ENCODE measurements around the gene NOTCH3. TPM values are rescaled to one million over a fixed set of nuclear protein-coding genes. Genes with fewer than 3 reads are reported as not detected.

The NOTCH3 gene
- total RNA-seq, 1 experiment from 2014 or later = 164 TPM

DNA sequence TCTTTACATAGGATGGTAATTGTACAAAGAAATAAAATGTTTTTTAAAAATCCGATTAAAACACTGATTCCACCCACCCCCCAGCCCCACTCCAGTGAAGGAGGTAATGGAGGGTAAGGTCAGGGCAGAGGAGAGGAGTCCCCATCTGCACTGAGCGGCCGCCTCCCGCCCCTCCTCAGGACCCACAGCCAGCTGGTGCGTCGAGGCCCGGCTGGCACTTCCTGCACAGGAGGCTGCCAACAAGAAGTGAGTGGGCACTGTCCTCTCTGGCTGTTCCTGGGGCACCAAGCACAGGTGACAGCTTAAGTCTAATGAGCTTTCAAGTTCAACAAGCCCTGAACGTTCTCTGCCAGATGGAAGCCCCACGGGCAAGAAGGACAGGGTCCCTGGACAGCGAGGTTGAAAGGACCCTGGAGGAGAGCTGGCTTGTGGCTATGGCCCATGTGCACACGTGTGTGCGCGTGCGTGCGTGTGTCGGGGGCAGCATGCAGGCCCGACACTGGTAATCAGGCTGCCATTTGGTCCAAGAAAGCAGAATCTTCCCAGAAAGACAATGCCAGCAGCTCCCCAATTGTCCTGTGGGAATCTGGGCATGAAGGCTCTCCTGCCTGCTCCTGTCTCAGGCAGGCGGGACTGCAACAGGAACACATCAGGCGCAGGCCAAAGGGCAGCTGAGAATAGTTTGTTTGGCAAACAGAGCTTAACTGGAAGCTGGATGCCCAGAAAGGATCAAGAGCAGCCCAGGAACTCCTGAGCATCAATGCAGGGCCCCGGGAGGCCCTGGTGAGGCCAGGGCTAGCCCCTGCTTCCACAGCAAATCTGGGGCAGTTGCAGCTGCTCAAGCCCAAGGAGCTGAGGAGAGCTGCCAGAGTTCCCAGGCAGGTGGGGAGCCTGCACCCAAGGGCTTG is 46.6 kb upstream of the NOTCH3 start:
- no peaks in the 10 kb centered on the region for H3K9me3 Mint-ChIP-seq
- Histone ChIP-seq H3K79me2 (ENCODE audit: insufficient read depth, low read length) (no peaks in the 10 kb centered on the region), H3K4ac (ENCODE audit: low read depth, low read length) (no peak overlapping the region), H3K27ac (ENCODE audit: insufficient read length, low read depth, low read length) (no peak overlapping the region), H3K14ac (ENCODE audit: insufficient read depth, low read length) (no peak overlapping the region), H3T11ph (ENCODE audit: low read length) (no peak overlapping the region), H2AK5ac (ENCODE audit: insufficient read length, low read length) (no peak overlapping the region), H2AFZ (ENCODE audit: low read length) (no peak overlapping the region), H3K18ac (ENCODE audit: insufficient read length, low read depth, low read length) (no peak overlapping the region), H3K9me3 (ENCODE audit: control insufficient read depth, low read depth, low read length) (no peaks in the 10 kb centered on the region), H2BK20ac (ENCODE audit: low read depth, low read length, poor library complexity, severe bottlenecking) (no peak overlapping the region), H2BK5ac (ENCODE audit: insufficient read length, low read length) (no peak overlapping the region), H3K23me2 (ENCODE audit: insufficient read length, low read depth, low read length, poor library complexity, severe bottlenecking) (no peaks in the 10 kb centered on the region), H4K20me1 (ENCODE audit: control insufficient read depth, insufficient read depth, insufficient read length) (peaks cover 4% of the 10 kb centered on the region), H3K27me3 (ENCODE audit: insufficient read depth, low read length) (no peaks in the 10 kb centered on the region), H4K5ac (ENCODE audit: insufficient read length, low read depth, low read length) (no peak overlapping the region), H3K56ac (ENCODE audit: insufficient read length, low read depth, low read length) (no peak overlapping the region), H2BK15ac (ENCODE audit: low read depth, low read length) (no peak overlapping the region), H3K4me1 (ENCODE audit: insufficient read depth, low read length) (no peaks in the 10 kb centered on the region), H2BK12ac (ENCODE audit: insufficient read length, low read depth, low read length) (no peak overlapping the region), H4K8ac (replicated peaks; ENCODE audit: insufficient read length, low read depth, low read length) (no peak overlapping the region), H3K79me1 (ENCODE audit: insufficient read depth, low read depth, low read length, poor library complexity, severe bottlenecking) (no peaks in the 10 kb centered on the region), H2BK120ac (ENCODE audit: low read depth, low read length, poor library complexity, severe bottlenecking) (no peak overlapping the region), H3K9ac (ENCODE audit: extremely low read depth, insufficient read length, low read length) (no peak overlapping the region), H3K4me2 (ENCODE audit: insufficient read depth, insufficient read length, low read length) (no peak overlapping the region), H4K91ac (ENCODE audit: insufficient read length, low read depth, low read length) (no peak overlapping the region), H3K23ac (ENCODE audit: insufficient read length, low read depth, low read length) (no peak overlapping the region)
- TF ChIP-seq, protein P1, sequence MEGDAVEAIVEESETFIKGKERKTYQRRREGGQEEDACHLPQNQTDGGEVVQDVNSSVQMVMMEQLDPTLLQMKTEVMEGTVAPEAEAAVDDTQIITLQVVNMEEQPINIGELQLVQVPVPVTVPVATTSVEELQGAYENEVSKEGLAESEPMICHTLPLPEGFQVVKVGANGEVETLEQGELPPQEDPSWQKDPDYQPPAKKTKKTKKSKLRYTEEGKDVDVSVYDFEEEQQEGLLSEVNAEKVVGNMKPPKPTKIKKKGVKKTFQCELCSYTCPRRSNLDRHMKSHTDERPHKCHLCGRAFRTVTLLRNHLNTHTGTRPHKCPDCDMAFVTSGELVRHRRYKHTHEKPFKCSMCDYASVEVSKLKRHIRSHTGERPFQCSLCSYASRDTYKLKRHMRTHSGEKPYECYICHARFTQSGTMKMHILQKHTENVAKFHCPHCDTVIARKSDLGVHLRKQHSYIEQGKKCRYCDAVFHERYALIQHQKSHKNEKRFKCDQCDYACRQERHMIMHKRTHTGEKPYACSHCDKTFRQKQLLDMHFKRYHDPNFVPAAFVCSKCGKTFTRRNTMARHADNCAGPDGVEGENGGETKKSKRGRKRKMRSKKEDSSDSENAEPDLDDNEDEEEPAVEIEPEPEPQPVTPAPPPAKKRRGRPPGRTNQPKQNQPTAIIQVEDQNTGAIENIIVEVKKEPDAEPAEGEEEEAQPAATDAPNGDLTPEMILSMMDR (conservative IDR thresholded peaks at IDR 0.05) = no peak
- no peak overlapping the region for H3K27ac Mint-ChIP-seq
- H3K27me3 Mint-ChIP-seq (ENCODE audit: low read depth) = no peaks in the 10 kb centered on the region
- WGBS (ENCODE audit: extremely low coverage, insufficient read length, low lambda C conversion rate) = no CpG with 5 or more reads among the region's 20 CpGs
- no peak overlapping the region for H3K4me3 Mint-ChIP-seq
- DNase-seq = no peak
- H3K4me1 Mint-ChIP-seq = peaks cover 6 to 11% of the 10 kb centered on the region in 2 experiments
- H3K36me3 Mint-ChIP-seq (ENCODE audit: insufficient read depth in 1 of 3, low read depth in 3 of 3) = peaks cover 31 to 64% (median 62%) of the 10 kb centered on the region in 3 experiments

Data from H9 (cell line).